Measurements from ENCODE around the gene CCDC33.
A peak's percentile ranks its signal among the peaks of the same experiment; 100 is the strongest.

Gene CCDC33

DNA sequence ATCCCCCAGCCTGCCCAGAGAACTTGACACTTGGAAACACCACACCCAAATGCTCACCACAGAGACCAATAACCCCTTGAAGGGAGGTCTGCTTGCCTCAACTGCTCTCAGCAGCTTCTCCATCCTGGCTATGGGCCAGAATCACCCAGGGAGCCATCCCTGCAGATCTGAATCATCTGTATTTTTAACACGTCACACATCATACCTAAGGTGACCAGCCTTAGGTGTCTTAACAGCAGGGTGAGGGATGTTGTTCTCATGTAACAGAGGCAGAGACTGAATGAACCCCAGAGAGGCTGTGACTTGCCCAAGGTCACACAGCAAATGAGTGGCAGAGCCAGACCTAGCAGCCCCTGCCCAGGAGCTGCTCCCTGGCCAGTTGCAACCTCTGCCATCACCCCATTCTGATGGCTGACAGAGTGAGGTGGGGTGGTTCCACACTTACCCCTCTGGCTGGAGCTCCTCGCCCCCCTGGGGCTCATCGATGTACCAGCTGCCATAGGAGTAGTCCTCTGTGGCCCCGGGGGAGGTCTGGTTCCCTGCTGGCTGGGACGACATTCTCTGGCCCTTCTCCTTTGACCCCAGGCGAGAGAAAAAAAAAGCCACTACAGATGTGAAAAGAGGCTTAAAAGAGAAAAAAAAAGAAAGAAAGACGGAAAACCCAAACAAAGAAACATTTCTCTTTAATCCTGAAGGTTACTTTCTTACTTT lies 34.3 kb upstream of the CCDC33 start:
- peak; percentile 59 for DNase-seq (ENCODE audit: low read depth)
- H3K4me3 ChIP-seq (ENCODE audit: control insufficient read depth, low read depth, low read length), result no peak overlapping the region
- no peak for TF ChIP-seq CTCF (conservative IDR thresholded peaks at IDR 0.05; ENCODE audit: control insufficient read depth, insufficient read depth, low read depth, low read length)

GRCh38 chr15:74202452-74203401 lies 33.4 kb upstream of the CCDC33 start, which contains the start of gene STRA6:
STRA6 (minus strand) TSS chr15:74202787; CDS start chr15:74202267, 520 bp downstream.
- TF ChIP-seq CTCF (conservative IDR thresholded peaks at IDR 0.05; ENCODE audit: control insufficient read depth, insufficient read depth, low read depth, low read length), result no peak
- H3K4me3 ChIP-seq (ENCODE audit: control insufficient read depth, low read depth, low read length), result no peak within 1 kb of the TSS
- peak; percentile 71 for DNase-seq (ENCODE audit: low read depth)

DNA sequence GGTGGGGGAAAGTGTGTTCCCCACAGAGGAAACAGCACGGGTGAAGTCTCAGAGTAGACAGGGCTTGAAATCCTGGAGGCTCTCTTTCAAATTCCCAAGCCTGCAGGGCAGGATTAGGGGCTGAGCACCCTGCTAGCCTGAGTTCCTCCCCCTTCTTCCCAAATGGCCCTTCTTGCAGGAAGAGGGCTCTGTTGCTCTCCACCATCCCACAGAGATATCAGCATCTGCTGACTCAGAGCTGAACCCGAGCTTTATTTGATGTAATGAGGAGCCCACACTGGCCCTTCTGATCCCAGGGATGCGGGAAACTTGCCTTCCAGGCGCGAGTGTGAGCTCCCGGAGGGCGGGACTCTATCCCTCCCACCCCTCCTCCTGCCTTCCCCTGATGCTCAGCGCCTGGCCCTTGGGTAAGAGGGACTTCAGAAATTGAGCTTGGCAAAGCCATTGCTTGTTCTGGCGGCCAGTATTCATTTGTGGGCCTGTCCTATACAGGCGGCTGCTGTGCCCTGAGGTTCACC lies 32.2 kb upstream of the CCDC33 start:
- H3K4me3 ChIP-seq (ENCODE audit: control insufficient read depth, low read depth, low read length), result no peak overlapping the region
- TF ChIP-seq CTCF (conservative IDR thresholded peaks at IDR 0.05; ENCODE audit: control insufficient read depth, insufficient read depth, low read depth, low read length), result no peak

GRCh38 chr15:74205582-74205947 lies 30.6 kb upstream of the CCDC33 start:
- no peak for TF ChIP-seq CTCF (conservative IDR thresholded peaks at IDR 0.05; ENCODE audit: control insufficient read depth, insufficient read depth, low read depth, low read length)
- H3K4me3 ChIP-seq (ENCODE audit: control insufficient read depth, low read depth, low read length), result no peak overlapping the region
- DNase-seq (ENCODE audit: low read depth), result no peak

More for the DNA sequence above, 32.2 kb upstream of the CCDC33 start:
- peak; percentile 72 for DNase-seq (ENCODE audit: low read depth)

GRCh38 chr15:74206801-74207281 lies 29.3 kb upstream of the CCDC33 start:
- H3K4me3 ChIP-seq (ENCODE audit: control insufficient read depth, low read depth, low read length), result no peak overlapping the region
- DNase-seq (ENCODE audit: low read depth), result no peak
- no peak for TF ChIP-seq CTCF (conservative IDR thresholded peaks at IDR 0.05; ENCODE audit: control insufficient read depth, insufficient read depth, low read depth, low read length)

GRCh38 chr15:74207652-74208440 lies 28.3 kb upstream of the CCDC33 start:
- H3K4me3 ChIP-seq (ENCODE audit: control insufficient read depth, low read depth, low read length), result no peak overlapping the region
- no peak for TF ChIP-seq CTCF (conservative IDR thresholded peaks at IDR 0.05; ENCODE audit: control insufficient read depth, insufficient read depth, low read depth, low read length)
- no peak for DNase-seq (ENCODE audit: low read depth)
